Uterus (tissue), 4 donors: ENCODE measurements around the gene ITPR1. TPM values are rescaled to one million over a fixed set of nuclear protein-coding genes. Genes with fewer than 3 reads are reported as not detected.

ENCODE experiments used
- DNase-seq, 2 donors: peaks; one replicate each; pipeline ENCODE4 v3.0.0-alpha.2; 2019 to 2020
- H3K27ac ChIP-seq, 2 donors: fragments of 200-600 bp; sonication (generic); 1 replicate in 1 of 2; 2 replicates in 1 of 2; pipeline ENCODE4 v1.5.1; 2016 to 2018
- H3K27me3 ChIP-seq, 2 donors: fragments of 200-600 bp; sonication (generic); one replicate each; pipeline ENCODE4 v1.5.1; 2018 to 2019; ENCODE audit warnings: control low read depth in 1 of 2
- H3K36me3 ChIP-seq, 2 donors: fragments of 200-600 bp; sonication (generic); one replicate each; pipeline ENCODE4 v1.5.1; 2019; ENCODE audit warnings: control low read depth in 1 of 2
- H3K4me1 ChIP-seq, 2 donors: fragments of 200-600 bp; sonication (generic); one replicate each; pipeline ENCODE4 v1.5.1; 2018 to 2019; ENCODE audit warnings: control low read depth in 1 of 2
- H3K4me3 ChIP-seq, 2 donors: fragments of 200-600 bp; sonication (generic); 1 replicate in 1 of 2; 2 replicates in 1 of 2; pipeline ENCODE4 v1.5.1; 2018 to 2019; ENCODE audit warnings: mild to moderate bottlenecking in 1 of 2
- H3K9me3 ChIP-seq, 2 donors: fragments of 200-600 bp; sonication (generic); one replicate each; pipeline ENCODE4 v1.5.1; 2019; ENCODE audit warnings: control low read depth in 1 of 2
- POLR2A ChIP-seq, 2 donors: fragments of 450-650 bp; IDR thresholded peaks; one replicate each; pipeline ENCODE4 v1.6.1; 2016; ENCODE audit warnings: antibody characterized with exemption in 2 of 2, mild to moderate bottlenecking in 1 of 2, moderate library complexity in 1 of 2
- intact Hi-C: fragments of 100-400 bp; cut with DNase I; formaldehyde crosslinking; loops from one replicate; pipeline ENCODE4 v1.15.1; 2023; ENCODE audit warnings: low total_unique reads
- total RNA-seq, 4 donors: library from RNA; depleted of rRNA in 3 of 4; stranded (reverse); fragments of >200 nt in 3 of 4; gene quantifications; one replicate each; pipeline versions ENCODE4 v1.1.0 to v1.2.4, GENCODE V29; 2014 to 2023
- TF ChIP-seq, protein P1 (sequence below), 4 experiments: fragments of 200-600 bp in 2 of 4; fragments of 450-650 bp in 2 of 4; sonication (generic) in 2 of 4; IDR thresholded peaks; one replicate each; pipeline ENCODE4 v1.5.1; 2016 to 2019; ENCODE audit warnings: antibody characterized with exemption in 4 of 4, mild to moderate bottlenecking in 2 of 4, moderate library complexity in 1 of 4
- donor health status: DM: yes; HTN: yes; CAD: no.

The ITPR1 gene
- total RNA-seq, 4 donors from 2014 or later: 98.2 to 224 (median 141) TPM

DNA sequence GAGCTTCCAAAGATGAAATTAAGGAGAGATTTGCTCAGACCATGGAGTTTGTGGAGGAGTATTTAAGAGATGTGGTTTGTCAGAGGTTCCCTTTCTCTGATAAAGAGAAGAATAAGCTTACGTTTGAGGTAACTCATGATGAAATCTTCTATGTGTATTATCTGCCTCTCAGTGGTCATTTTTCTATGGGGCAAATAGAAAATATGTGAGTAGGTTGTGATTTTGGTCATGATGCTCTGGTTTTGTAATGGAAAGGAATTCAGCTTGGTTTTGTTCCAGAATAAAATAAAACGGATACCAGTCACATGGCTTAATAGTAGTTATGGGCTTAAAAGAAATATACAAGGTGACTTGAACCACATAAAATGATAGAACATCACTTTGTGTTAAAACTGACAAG, 181.1 kb downstream of the ITPR1 start:
- no peaks in the 10 kb centered on the region for H3K27me3 ChIP-seq
- TF ChIP-seq, protein P1, sequence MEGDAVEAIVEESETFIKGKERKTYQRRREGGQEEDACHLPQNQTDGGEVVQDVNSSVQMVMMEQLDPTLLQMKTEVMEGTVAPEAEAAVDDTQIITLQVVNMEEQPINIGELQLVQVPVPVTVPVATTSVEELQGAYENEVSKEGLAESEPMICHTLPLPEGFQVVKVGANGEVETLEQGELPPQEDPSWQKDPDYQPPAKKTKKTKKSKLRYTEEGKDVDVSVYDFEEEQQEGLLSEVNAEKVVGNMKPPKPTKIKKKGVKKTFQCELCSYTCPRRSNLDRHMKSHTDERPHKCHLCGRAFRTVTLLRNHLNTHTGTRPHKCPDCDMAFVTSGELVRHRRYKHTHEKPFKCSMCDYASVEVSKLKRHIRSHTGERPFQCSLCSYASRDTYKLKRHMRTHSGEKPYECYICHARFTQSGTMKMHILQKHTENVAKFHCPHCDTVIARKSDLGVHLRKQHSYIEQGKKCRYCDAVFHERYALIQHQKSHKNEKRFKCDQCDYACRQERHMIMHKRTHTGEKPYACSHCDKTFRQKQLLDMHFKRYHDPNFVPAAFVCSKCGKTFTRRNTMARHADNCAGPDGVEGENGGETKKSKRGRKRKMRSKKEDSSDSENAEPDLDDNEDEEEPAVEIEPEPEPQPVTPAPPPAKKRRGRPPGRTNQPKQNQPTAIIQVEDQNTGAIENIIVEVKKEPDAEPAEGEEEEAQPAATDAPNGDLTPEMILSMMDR (IDR thresholded peaks at IDR 0.05): peak in 1 of 4 experiments; percentile 9
- TF ChIP-seq POLR2A (IDR thresholded peaks at IDR 0.05): no peak
- H3K36me3 ChIP-seq: no peaks in the 10 kb centered on the region
- no peak for DNase-seq
- no peaks in the 10 kb centered on the region for H3K4me1 ChIP-seq
- peak overlapping the region; percentile 71 to 93 for H3K27ac ChIP-seq
- no peak overlapping the region for H3K4me3 ChIP-seq
- intact Hi-C loops: no loop called here
- H3K9me3 ChIP-seq: no peaks in the 10 kb centered on the region

DNA sequence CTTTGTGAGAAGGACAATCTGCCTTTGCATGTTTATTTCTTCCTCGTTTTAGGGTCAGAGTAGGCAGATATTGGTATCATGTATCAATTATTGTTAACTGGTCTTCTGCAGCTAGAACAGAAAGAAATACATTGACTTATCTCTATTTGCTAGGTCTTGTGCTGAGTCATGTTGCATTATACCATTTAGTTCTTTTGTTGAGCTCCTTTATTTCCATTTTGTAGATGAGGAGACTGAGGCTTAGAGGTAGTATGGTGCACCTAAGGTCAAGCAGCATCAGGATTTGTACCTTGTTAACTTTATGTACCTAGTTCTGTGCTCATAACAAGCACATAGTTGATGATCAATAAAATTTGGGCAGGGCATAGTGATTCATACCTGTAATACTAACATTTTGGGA, 182.6 kb downstream of the ITPR1 start:
- Histone ChIP-seq H3K4me3 (no peak overlapping the region), H3K36me3 (no peaks in the 10 kb centered on the region), H3K27ac (peak overlapping the region; percentile 71 to 93), H3K4me1 (no peaks in the 10 kb centered on the region), H3K9me3 (no peaks in the 10 kb centered on the region), H3K27me3 (no peaks in the 10 kb centered on the region)
- DNase-seq: no peak
- intact Hi-C loops: no loop called here
- TF ChIP-seq POLR2A (IDR thresholded peaks at IDR 0.05): no peak
- TF ChIP-seq, protein P1 (IDR thresholded peaks at IDR 0.05): no peak

DNA sequence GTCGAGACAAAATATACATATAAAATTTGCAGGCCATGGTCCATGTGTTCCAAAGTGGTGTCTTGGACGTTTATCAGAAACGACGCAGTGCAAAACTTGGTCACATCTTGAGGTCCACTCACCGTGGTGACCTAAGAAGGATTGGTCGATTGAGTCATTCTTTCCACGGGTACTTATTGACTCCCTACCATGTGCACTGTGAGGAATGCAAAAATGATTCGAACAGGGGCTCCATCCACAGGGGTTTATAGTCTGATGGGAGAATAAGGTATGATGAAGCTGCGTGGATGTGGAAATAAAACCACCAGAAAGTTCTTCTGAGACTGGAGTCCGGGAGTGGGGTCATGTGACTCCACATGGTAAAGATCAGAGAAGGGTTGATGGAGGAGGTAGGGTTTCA, 185.2 kb downstream of the ITPR1 start:
- intact Hi-C loops: no loop called here
- Histone ChIP-seq H3K9me3 (no peaks in the 10 kb centered on the region), H3K36me3 (no peaks in the 10 kb centered on the region), H3K27ac (peak overlapping the region in 1 of 2 donors; percentile 62), H3K27me3 (no peaks in the 10 kb centered on the region), H3K4me3 (no peak overlapping the region), H3K4me1 (no peaks in the 10 kb centered on the region)
- TF ChIP-seq, protein P1 (IDR thresholded peaks at IDR 0.05): no peak
- no peak for TF ChIP-seq POLR2A (IDR thresholded peaks at IDR 0.05)
- DNase-seq: no peak

GRCh38 chr3:4680227-4680691, 187.1 kb downstream of the ITPR1 start:
- H3K9me3 ChIP-seq: no peaks in the 10 kb centered on the region
- no peak overlapping the region for H3K4me3 ChIP-seq
- TF ChIP-seq, protein P1 (IDR thresholded peaks at IDR 0.05): no peak
- no peak for TF ChIP-seq POLR2A (IDR thresholded peaks at IDR 0.05)
- H3K27ac ChIP-seq: peak overlapping the region in 1 of 2 donors; percentile 62
- no peaks in the 10 kb centered on the region for H3K27me3 ChIP-seq
- H3K4me1 ChIP-seq: no peaks in the 10 kb centered on the region
- intact Hi-C loops: no loop called here
- DNase-seq: no peak
- H3K36me3 ChIP-seq: no peaks in the 10 kb centered on the region

- DNase-seq: no peak
- TF ChIP-seq, protein P1 (IDR thresholded peaks at IDR 0.05): no peak
- no peak for TF ChIP-seq POLR2A (IDR thresholded peaks at IDR 0.05)
- H3K4me1 ChIP-seq: no peaks in the 10 kb centered on the region
- H3K27me3 ChIP-seq: no peaks in the 10 kb centered on the region
- H3K9me3 ChIP-seq: no peaks in the 10 kb centered on the region
- no peaks in the 10 kb centered on the region for H3K36me3 ChIP-seq
- peak overlapping the region in 1 of 2 donors; percentile 62 for H3K27ac ChIP-seq
- H3K4me3 ChIP-seq: no peak overlapping the region
- intact Hi-C loops: no loop called here
Observed at GRCh38 chr3:4680871-4681300, 187.7 kb downstream of the ITPR1 start.
